Activated naive CD8-positive, alpha-beta T cell treated with anti-CD3 and anti-CD28 coated beads, Interleukin-2, amount 50 U/mL, for 16 hours (primary cell): Measurements from ENCODE around the gene CCL20.
A peak's percentile ranks its signal among the peaks of the same experiment; 100 is the strongest.
"Not testable (repeated sequence)": the region's sequence is repeated elsewhere in the genome, so short reads cannot be mapped to it uniquely, and the experiment has no call there.

Experiments
- DNase-seq: peaks from one replicate; pipeline ENCODE4 v3.0.0-alpha.2; 2020; ENCODE audit warnings: low read depth, low spot score

The CCL20 gene

GRCh38 chr2:227813562-227814353, at the start of gene CCL20:
Gene CCL20 (plus strand): TSS chr2:227813842. CDS start chr2:227813912, 70 bp downstream.
- no peak for DNase-seq

- DNase-seq = no peak
These were observed 47.8 kb upstream of the CCL20 start for GRCh38 chr2:227765788-227766372.

GRCh38 chr2:227766373-227766883, 47.2 kb upstream of the CCL20 start:
- peak; percentile 17 for DNase-seq

- no peak for DNase-seq
These were observed 45.8 kb upstream of the CCL20 start for GRCh38 chr2:227767830-227768229.

GRCh38 chr2:227772197-227772661, 41.4 kb upstream of the CCL20 start:
- no peak for DNase-seq

- no peak for DNase-seq
These were observed 40.7 kb upstream of the CCL20 start for GRCh38 chr2:227772932-227773331.

GRCh38 chr2:227774011-227774624, 39.5 kb upstream of the CCL20 start:
- DNase-seq = no peak

- DNase-seq = no peak
These were observed 38.5 kb upstream of the CCL20 start for GRCh38 chr2:227774895-227775842.

- no peak for DNase-seq
These were observed 32.5 kb upstream of the CCL20 start for GRCh38 chr2:227780981-227781615.

GRCh38 chr2:227781841-227782240, 31.8 kb upstream of the CCL20 start:
- DNase-seq = no peak

- no peak for DNase-seq
These were observed 30.8 kb upstream of the CCL20 start for GRCh38 chr2:227782804-227783203.

GRCh38 chr2:227783404-227784138, 30.1 kb upstream of the CCL20 start:
- DNase-seq = no peak

- no peak for DNase-seq
These were observed 28.3 kb upstream of the CCL20 start for GRCh38 chr2:227785293-227785692.

- no peak for DNase-seq
These were observed 25.1 kb upstream of the CCL20 start for GRCh38 chr2:227788561-227789018.

GRCh38 chr2:227789803-227790202, 23.8 kb upstream of the CCL20 start:
- no peak for DNase-seq

- no peak for DNase-seq
These were observed 20.4 kb upstream of the CCL20 start for GRCh38 chr2:227793148-227793712.

- DNase-seq = no peak
These were observed 17.5 kb upstream of the CCL20 start for GRCh38 chr2:227796045-227796711.

GRCh38 chr2:227796768-227797167, 16.9 kb upstream of the CCL20 start:
- not testable (repeated sequence) for DNase-seq

- DNase-seq = no peak
These were observed 14.4 kb upstream of the CCL20 start for GRCh38 chr2:227799202-227799601.
